Thymus (tissue), 11 donors: ENCODE measurements around the gene IQCK. TPM values are rescaled to one million over a fixed set of nuclear protein-coding genes. Genes with fewer than 3 reads are reported as not detected.

ENCODE experiments used
- DNase-seq, 9 donors: peaks; one replicate each; pipeline ENCODE4 v3.0.0-alpha.2; 2013; ENCODE audit warnings: low spot score in 9 of 9, low read depth in 6 of 9, missing footprints in 1 of 9
- H3K27ac ChIP-seq, 2 donors: one replicate each; pipeline ENCODE4 v1.5.1; 2013; ENCODE audit warnings: control low read depth in 1 of 2, low read depth in 1 of 2, low read length in 1 of 2, mild to moderate bottlenecking in 1 of 2, moderate library complexity in 1 of 2
- H3K27me3 ChIP-seq, 2 donors: one replicate each; pipeline ENCODE4 v1.5.1; 2013; ENCODE audit warnings: low read length in 1 of 2; ENCODE audit not compliant: control insufficient read depth in 2 of 2, insufficient read depth in 1 of 2
- H3K36me3 ChIP-seq, 2 donors: one replicate each; pipeline ENCODE4 v1.5.1; 2013; ENCODE audit warnings: low read length in 1 of 2, mild to moderate bottlenecking in 1 of 2, moderate library complexity in 1 of 2; ENCODE audit not compliant: control insufficient read depth in 2 of 2, insufficient read depth in 2 of 2
- H3K4me1 ChIP-seq, 2 donors: one replicate each; pipeline ENCODE4 v1.5.1; 2013; ENCODE audit warnings: low read length in 2 of 2; ENCODE audit not compliant: control insufficient read depth in 2 of 2, insufficient read depth in 2 of 2
- H3K4me3 ChIP-seq, 2 donors: one replicate each; pipeline ENCODE4 v1.5.1; 2013; ENCODE audit warnings: low read length in 2 of 2, control low read depth in 1 of 2, mild to moderate bottlenecking in 1 of 2
- H3K9me3 ChIP-seq, 2 donors: one replicate each; pipeline ENCODE4 v1.5.1; 2013; ENCODE audit warnings: low read length in 1 of 2, mild to moderate bottlenecking in 1 of 2; ENCODE audit not compliant: control insufficient read depth in 2 of 2, insufficient read depth in 1 of 2
- WGBS: extraction: QIAGEN DNeasy Blood & Tissue Kit; methylation state at CpG from one replicate; pipeline ENCODE4 v1.1.7; 2013; 5-methylcytosine and 5-hydroxymethylcytosine counted together
- polyA plus RNA-seq: library from polyadenylated mRNA; stranded (reverse); fragments of 200-250 nt; gene quantifications from one replicate; pipeline ENCODE4 v1.2.3, GENCODE V29; 2013
- total RNA-seq: library from RNA; stranded (reverse); fragments of 120-200 nt; gene quantifications from one replicate; pipeline ENCODE4 v1.2.4, GENCODE V29; 2013
- donor health status: healthy.

IQCK gene
- total and polyA plus RNA-seq, 2 donors, result 3.7 to 10.2 TPM

- WGBS, result 5% methylated on average over 35 of the region's 35 CpGs
- no peak for DNase-seq
- no peaks in the 10 kb centered on the region for H3K9me3 ChIP-seq
- H3K4me1 ChIP-seq, result peaks cover 4 to 7% of the 10 kb centered on the region in 2 donors
- no peak overlapping the region for H3K27ac ChIP-seq
- H3K4me3 ChIP-seq, result peak overlapping the region in 1 of 2 donors; percentile 26
- peaks cover 46 to 55% of the 10 kb centered on the region in 2 donors for H3K27me3 ChIP-seq
- H3K36me3 ChIP-seq, result no peaks in the 10 kb centered on the region
Measured at GRCh38 chr16:19883296-19883965, 165.4 kb downstream of the IQCK start.

- H3K27me3 ChIP-seq, result peaks cover 46 to 55% of the 10 kb centered on the region in 2 donors
- no peaks in the 10 kb centered on the region for H3K9me3 ChIP-seq
- peaks cover 4 to 7% of the 10 kb centered on the region in 2 donors for H3K4me1 ChIP-seq
- whole genome bisulfite sequencing, result 3% methylated on average over 24 of the region's 24 CpGs
- H3K36me3 ChIP-seq, result no peaks in the 10 kb centered on the region
- no peak overlapping the region for H3K27ac ChIP-seq
- peak overlapping the region; percentile 26 to 53 for H3K4me3 ChIP-seq
- no peak for DNase-seq
Measured at GRCh38 chr16:19883966-19884485, 166.0 kb downstream of the IQCK start.

GRCh38 chr16:19884611-19885450 lies 166.8 kb downstream of the IQCK start, which contains the start of gene GPRC5B:
Gene GPRC5B (minus strand): TSS chr16:19884848. CDS start chr16:19872845, 12,003 bp downstream.
- Histone ChIP-seq H3K36me3 (no peaks in the 10 kb centered on the region), H3K27ac (no peak within 1 kb of the TSS), H3K9me3 (no peaks in the 10 kb centered on the region), H3K4me1 (peaks cover 4 to 7% of the 10 kb centered on the region in 2 donors), H3K27me3 (peaks cover 46 to 55% of the 10 kb centered on the region in 2 donors), H3K4me3 (peak within 1 kb of the TSS; percentile 26 to 53)
- peak in 5 of 9 donors; percentile 15 to 41 (median 31) for DNase-seq
- 1% methylated on average over 85 of the region's 85 CpGs for WGBS

DNA sequence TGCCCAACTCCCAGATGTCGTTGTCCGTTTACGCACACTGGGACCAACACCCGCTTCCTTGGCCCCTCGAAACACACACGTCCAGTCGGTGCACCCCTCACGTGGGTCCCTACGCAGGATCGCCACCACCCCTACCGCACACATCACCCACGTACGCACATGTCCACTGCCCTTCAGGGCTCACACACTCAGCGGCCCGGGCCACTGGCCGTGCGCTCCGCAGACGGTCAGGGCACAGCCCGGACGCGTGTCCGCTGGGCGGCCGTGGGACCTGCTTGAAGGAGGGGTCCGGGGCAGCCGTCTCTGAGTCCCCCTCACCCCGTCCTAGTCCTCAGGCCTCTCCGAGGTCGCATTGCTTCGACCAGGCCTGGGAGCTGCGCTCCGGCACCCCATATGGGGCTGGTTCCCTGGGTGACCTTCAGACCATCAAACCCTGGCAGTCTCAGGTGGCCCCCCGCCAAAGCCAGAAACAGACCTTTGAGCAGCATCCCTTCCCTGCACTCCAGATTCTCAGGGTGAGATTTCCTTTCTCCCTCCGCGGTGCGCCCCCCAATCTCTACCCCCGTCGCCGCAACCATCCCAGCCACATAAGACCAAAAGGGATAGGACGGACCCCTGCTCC lies 167.5 kb downstream of the IQCK start:
- Histone ChIP-seq H3K36me3 (no peaks in the 10 kb centered on the region), H3K4me1 (peaks cover 4 to 7% of the 10 kb centered on the region in 2 donors), H3K27ac (no peak overlapping the region), H3K4me3 (peak overlapping the region in 1 of 2 donors; percentile 53), H3K9me3 (no peaks in the 10 kb centered on the region), H3K27me3 (peaks cover 44 to 53% of the 10 kb centered on the region in 2 donors)
- peak in 2 of 9 donors; percentile 7 to 9 for DNase-seq
- 17% methylated on average over 41 of the region's 41 CpGs for WGBS

GRCh38 chr16:19886073-19886941 lies 168.2 kb downstream of the IQCK start:
- WGBS, result 7% methylated on average over 20 of the region's 20 CpGs
- DNase-seq, result peak; percentile 43 to 85 (median 65)
- peaks cover 44 to 48% of the 10 kb centered on the region in 2 donors for H3K27me3 ChIP-seq
- H3K4me1 ChIP-seq, result peaks cover 4 to 7% of the 10 kb centered on the region in 2 donors
- no peak overlapping the region for H3K27ac ChIP-seq
- H3K36me3 ChIP-seq, result no peaks in the 10 kb centered on the region
- H3K4me3 ChIP-seq, result no peak overlapping the region
- H3K9me3 ChIP-seq, result no peaks in the 10 kb centered on the region

- 93% methylated on average over 3 of the region's 3 CpGs for WGBS
- no peak overlapping the region for H3K4me3 ChIP-seq
- no peaks in the 10 kb centered on the region for H3K9me3 ChIP-seq
- DNase-seq, result no peak
- H3K27ac ChIP-seq, result no peak overlapping the region
- H3K27me3 ChIP-seq, result peaks cover 20 to 23% of the 10 kb centered on the region in 2 donors
- no peaks in the 10 kb centered on the region for H3K36me3 ChIP-seq
- peaks cover 2 to 7% of the 10 kb centered on the region in 2 donors for H3K4me1 ChIP-seq
Measured at GRCh38 chr16:19888834-19889233, 170.8 kb downstream of the IQCK start.

- Histone ChIP-seq H3K27ac (no peak overlapping the region), H3K27me3 (peaks cover 3 to 4% of the 10 kb centered on the region in 2 donors)
- 95% methylated on average over 3 of the region's 3 CpGs for WGBS
Measured at GRCh38 chr16:19890901-19891300, 172.8 kb downstream of the IQCK start.

GRCh38 chr16:19892902-19893301 lies 174.8 kb downstream of the IQCK start:
- H3K27ac ChIP-seq, result no peak overlapping the region
- no peak overlapping the region for H3K4me3 ChIP-seq
- WGBS, result 96% methylated on average over 12 of the region's 12 CpGs
- DNase-seq, result no peak
- no peaks in the 10 kb centered on the region for H3K27me3 ChIP-seq
- no peaks in the 10 kb centered on the region for H3K4me1 ChIP-seq
- no peaks in the 10 kb centered on the region for H3K9me3 ChIP-seq
- H3K36me3 ChIP-seq, result no peaks in the 10 kb centered on the region

More at GRCh38 chr16:19890901-19891300, 172.8 kb downstream of the IQCK start:
- DNase-seq, result no peak
- Histone ChIP-seq H3K4me3 (no peak overlapping the region), H3K4me1 (no peaks in the 10 kb centered on the region), H3K36me3 (no peaks in the 10 kb centered on the region), H3K9me3 (no peaks in the 10 kb centered on the region)
